Tibial nerve (tissue), 4 donors: ENCODE results near the gene DYRK1B. TPM values are rescaled to one million over a fixed set of nuclear protein-coding genes. Genes with fewer than 3 reads are reported as not detected.

Source experiments
- DNase-seq, 2 donors: peaks; one replicate each; pipeline ENCODE4 v3.0.0-alpha.2; 2019; ENCODE audit warnings: low spot score in 2 of 2
- H3K27ac ChIP-seq, 4 donors: fragments of 200-600 bp; sonication (generic) in 3 of 4; one replicate each; pipeline ENCODE4 v1.5.1; 2017 to 2019; ENCODE audit warnings: mild to moderate bottlenecking in 1 of 4
- H3K27me3 ChIP-seq, 2 donors: fragments of 200-600 bp; sonication (generic) in 1 of 2; one replicate each; pipeline versions ENCODE4 v1.5.1 to v1.6.0; 2017 to 2019
- H3K36me3 ChIP-seq, 3 donors: fragments of 200-600 bp; sonication (generic); one replicate each; pipeline ENCODE4 v1.5.1; 2018 to 2019
- H3K4me1 ChIP-seq, 4 donors: fragments of 200-600 bp; sonication (generic) in 3 of 4; one replicate each; pipeline ENCODE4 v1.5.1; 2017 to 2019
- H3K4me3 ChIP-seq, 4 donors: fragments of 200-600 bp; sonication (generic) in 3 of 4; one replicate each; pipeline ENCODE4 v1.5.1; 2017 to 2019; ENCODE audit warnings: mild to moderate bottlenecking in 1 of 4, moderate library complexity in 1 of 4
- H3K9me3 ChIP-seq, 4 donors: fragments of 200-600 bp; sonication (generic) in 3 of 4; one replicate each; pipeline ENCODE4 v1.5.1; 2017 to 2019
- CTCF ChIP-seq, 5 experiments: fragments of 200-600 bp in 3 of 5; fragments of 450-650 bp in 2 of 5; sonication (generic) in 3 of 5; IDR thresholded peaks; one replicate each; pipeline ENCODE4 v1.5.1; 2016 to 2019; ENCODE audit warnings: antibody characterized with exemption in 5 of 5, mild to moderate bottlenecking in 3 of 5, moderate library complexity in 2 of 5
- EP300 ChIP-seq, 2 donors: sonication (generic); formaldehyde crosslinking; IDR thresholded peaks; one replicate each; pipeline ENCODE4 v1.6.1; 2017; ENCODE audit warnings: antibody characterized with exemption in 2 of 2, mild to moderate bottlenecking in 1 of 2
- POLR2A ChIP-seq, 2 donors: fragments of 450-650 bp; IDR thresholded peaks; one replicate each; pipeline ENCODE4 v1.6.1; 2017; ENCODE audit warnings: antibody characterized with exemption in 2 of 2, mild to moderate bottlenecking in 2 of 2, moderate library complexity in 2 of 2
- WGBS, 2 donors: methylation state at CpG; one replicate each; pipeline ENCODE4 v1.1.5; 2018; 5-methylcytosine and 5-hydroxymethylcytosine counted together
- total RNA-seq, 4 donors: library from RNA; depleted of rRNA; stranded (reverse); fragments of >200 nt; gene quantifications; one replicate each; pipeline ENCODE4 v1.1.0, GENCODE V29; 2016

DYRK1B gene
- total RNA-seq, 4 donors from 2014 or later = 12.6 to 15.9 (median 13.1) TPM

GRCh38 chr19:39846678-39847486 is 12.9 kb upstream of the DYRK1B start:
- no peaks in the 10 kb centered on the region for H3K9me3 ChIP-seq
- TF ChIP-seq POLR2A (IDR thresholded peaks at IDR 0.05) (no peak), EP300 (IDR thresholded peaks at IDR 0.05) (no peak), CTCF (IDR thresholded peaks at IDR 0.05) (no peak)
- peaks cover 0 to 47% (median 23%) of the 10 kb centered on the region in 4 donors for H3K4me1 ChIP-seq
- peak overlapping the region; percentile 87 to 97 (median 90) for H3K27ac ChIP-seq
- no peak for DNase-seq
- H3K4me3 ChIP-seq = peak overlapping the region; percentile 56 to 93 (median 82)
- no peaks in the 10 kb centered on the region for H3K36me3 ChIP-seq
- H3K27me3 ChIP-seq = no peaks in the 10 kb centered on the region
- 48 to 50% methylated on average over 12 of the region's 12 CpGs for WGBS, 2 donors

GRCh38 chr19:39845933-39846677 is 12.1 kb upstream of the DYRK1B start, which contains the start of gene FBL:
Gene FBL, minus strand, starts transcription at chr19:39846379. Its CDS starts 79 bp downstream, at chr19:39846300.
- peaks cover 0 to 52% (median 23%) of the 10 kb centered on the region in 4 donors for H3K4me1 ChIP-seq
- WGBS, 2 donors = 0 to 1% methylated on average over 37 to 57 of the region's 57 CpGs

GRCh38 chr19:39845584-39845932 is 11.6 kb upstream of the DYRK1B start:
- H3K27ac ChIP-seq = peak overlapping the region; percentile 87 to 97 (median 90)
- DNase-seq = no peak

More at GRCh38 chr19:39845933-39846677, 12.1 kb upstream of the DYRK1B start, which contains the start of gene FBL:
- Histone ChIP-seq H3K36me3 (no peaks in the 10 kb centered on the region), H3K9me3 (no peaks in the 10 kb centered on the region), H3K4me3 (peak within 1 kb of the TSS; percentile 56 to 93 (median 82)), H3K27me3 (no peaks in the 10 kb centered on the region), H3K27ac (peak within 1 kb of the TSS; percentile 87 to 97 (median 90))
- peak; percentile 90 to 92 for DNase-seq
- TF ChIP-seq EP300 (IDR thresholded peaks at IDR 0.05) (peak; percentile 88 to 91), CTCF (IDR thresholded peaks at IDR 0.05) (no peak), POLR2A (IDR thresholded peaks at IDR 0.05) (peak; percentile 48 to 74)

GRCh38 chr19:39845172-39845571 is 11.2 kb upstream of the DYRK1B start:
- DNase-seq = no peak
- no peaks in the 10 kb centered on the region for H3K27me3 ChIP-seq
- peak overlapping the region; percentile 56 to 93 (median 82) for H3K4me3 ChIP-seq
- TF ChIP-seq CTCF (IDR thresholded peaks at IDR 0.05) (no peak), POLR2A (IDR thresholded peaks at IDR 0.05) (no peak), EP300 (IDR thresholded peaks at IDR 0.05) (no peak)
- WGBS, 2 donors = 24 to 40% methylated on average over 5 of the region's 5 CpGs
- peaks cover 0 to 52% (median 23%) of the 10 kb centered on the region in 4 donors for H3K4me1 ChIP-seq
- H3K27ac ChIP-seq = peak overlapping the region in 2 of 4 donors; percentile 89 to 90
- no peaks in the 10 kb centered on the region for H3K9me3 ChIP-seq
- H3K36me3 ChIP-seq = peaks cover 0 to 5% (median 0%) of the 10 kb centered on the region in 3 donors

More at GRCh38 chr19:39845584-39845932, 11.6 kb upstream of the DYRK1B start:
- H3K4me1 ChIP-seq = peaks cover 0 to 52% (median 23%) of the 10 kb centered on the region in 4 donors
- no peaks in the 10 kb centered on the region for H3K9me3 ChIP-seq
- no peak for TF ChIP-seq CTCF (IDR thresholded peaks at IDR 0.05)
- no peak for TF ChIP-seq POLR2A (IDR thresholded peaks at IDR 0.05)
- no peak for TF ChIP-seq EP300 (IDR thresholded peaks at IDR 0.05)
- no peaks in the 10 kb centered on the region for H3K27me3 ChIP-seq
- peaks cover 0 to 1% (median 0%) of the 10 kb centered on the region in 3 donors for H3K36me3 ChIP-seq
- H3K4me3 ChIP-seq = peak overlapping the region; percentile 56 to 93 (median 82)
- 2 to 4% methylated on average over 17 of the region's 17 CpGs for WGBS, 2 donors
